Suprapubic skin (tissue), 4 donors: ENCODE measurements around the gene SNX15. TPM values are rescaled to one million over a fixed set of nuclear protein-coding genes. Genes with fewer than 3 reads are reported as not detected.

ENCODE experiments used
- DNase-seq, 2 donors: peaks; one replicate each; pipeline ENCODE4 v3.0.0-alpha.2; 2019; ENCODE audit warnings: low spot score in 2 of 2
- H3K27ac ChIP-seq: fragments of 200-600 bp; sonication (generic); one replicate; pipeline ENCODE4 v1.5.1; 2019
- H3K27me3 ChIP-seq: fragments of 200-600 bp; sonication (generic); one replicate; pipeline ENCODE4 v1.5.1; 2019
- H3K36me3 ChIP-seq: fragments of 200-600 bp; sonication (generic); one replicate; pipeline ENCODE4 v1.5.1; 2019
- H3K4me1 ChIP-seq: fragments of 200-600 bp; sonication (generic); one replicate; pipeline ENCODE4 v1.5.1; 2019
- H3K4me3 ChIP-seq: fragments of 200-600 bp; sonication (generic); one replicate; pipeline ENCODE4 v1.5.1; 2019; ENCODE audit warnings: mild to moderate bottlenecking
- H3K9me3 ChIP-seq: fragments of 200-600 bp; sonication (generic); one replicate; pipeline ENCODE4 v1.5.1; 2019
- CTCF ChIP-seq, 2 donors: fragments of 200-600 bp in 1 of 2; fragments of 450-650 bp in 1 of 2; sonication (generic) in 1 of 2; IDR thresholded peaks; one replicate each; pipeline ENCODE4 v1.5.1; 2016 to 2019; ENCODE audit warnings: antibody characterized with exemption in 2 of 2, mild to moderate bottlenecking in 1 of 2, moderate library complexity in 1 of 2
- EP300 ChIP-seq: sonication (generic); formaldehyde crosslinking; IDR thresholded peaks from one replicate; pipeline ENCODE4 v1.6.1; 2017; ENCODE audit warnings: antibody characterized with exemption
- POLR2A ChIP-seq, 2 donors: fragments of 450-650 bp; IDR thresholded peaks; one replicate each; pipeline ENCODE4 v1.6.1; 2017; ENCODE audit warnings: antibody characterized with exemption in 2 of 2, mild to moderate bottlenecking in 2 of 2, moderate library complexity in 2 of 2
- POLR2AphosphoS5 ChIP-seq, 3 donors: sonication (generic); formaldehyde crosslinking; IDR thresholded peaks; one replicate each; pipeline ENCODE4 v1.6.1; 2017; ENCODE audit warnings: antibody characterized with exemption in 3 of 3
- WGBS: methylation state at CpG from one replicate; pipeline ENCODE4 v1.1.5; 2018; 5-methylcytosine and 5-hydroxymethylcytosine counted together
- total RNA-seq, 4 donors: library from RNA; depleted of rRNA; stranded (reverse); fragments of >200 nt; gene quantifications; one replicate each; pipeline ENCODE4 v1.1.0, GENCODE V29; 2016

The SNX15 gene
- total RNA-seq, 4 donors from 2014 or later: 12.1 to 30.9 (median 24.2) TPM

- no peaks in the 10 kb centered on the region for H3K27me3 ChIP-seq
These were observed 30.8 kb downstream of the SNX15 start for GRCh38 chr11:65058012-65058411.

GRCh38 chr11:65058419-65059054 lies 31.3 kb downstream of the SNX15 start, which contains the start of gene NAALADL1:
Gene NAALADL1 (minus strand): TSS chr11:65058553. CDS start chr11:65058521, 32 bp downstream.
- Histone ChIP-seq H3K4me3 (no peak within 1 kb of the TSS), H3K27me3 (no peaks in the 10 kb centered on the region), H3K27ac (no peak within 1 kb of the TSS), H3K4me1 (no peaks in the 10 kb centered on the region), H3K9me3 (no peaks in the 10 kb centered on the region), H3K36me3 (no peaks in the 10 kb centered on the region)
- no peak for DNase-seq
- WGBS: 91% methylated on average over 4 of the region's 8 CpGs
- no peak for TF ChIP-seq POLR2A (IDR thresholded peaks at IDR 0.05)
- TF ChIP-seq CTCF (IDR thresholded peaks at IDR 0.05): no peak
- TF ChIP-seq EP300: no peak
- TF ChIP-seq POLR2AphosphoS5 (IDR thresholded peaks at IDR 0.05): no peak

More at GRCh38 chr11:65058012-65058411, 30.8 kb downstream of the SNX15 start:
- TF ChIP-seq POLR2AphosphoS5 (IDR thresholded peaks at IDR 0.05): no peak
- no peak for TF ChIP-seq POLR2A (IDR thresholded peaks at IDR 0.05)
- TF ChIP-seq CTCF (IDR thresholded peaks at IDR 0.05): no peak
- no peak for TF ChIP-seq EP300
- no peak overlapping the region for H3K4me3 ChIP-seq
- DNase-seq: no peak
- no peaks in the 10 kb centered on the region for H3K9me3 ChIP-seq
- 80% methylated on average over 1 of the region's 13 CpGs for WGBS
- H3K4me1 ChIP-seq: no peaks in the 10 kb centered on the region
- H3K27ac ChIP-seq: no peak overlapping the region
- H3K36me3 ChIP-seq: no peaks in the 10 kb centered on the region

- Histone ChIP-seq H3K4me1 (no peaks in the 10 kb centered on the region), H3K36me3 (no peaks in the 10 kb centered on the region), H3K27ac (no peak overlapping the region), H3K4me3 (no peak overlapping the region), H3K27me3 (no peaks in the 10 kb centered on the region), H3K9me3 (no peaks in the 10 kb centered on the region)
- no peak for DNase-seq
- TF ChIP-seq CTCF (IDR thresholded peaks at IDR 0.05): no peak
- TF ChIP-seq EP300: no peak
- no peak for TF ChIP-seq POLR2AphosphoS5 (IDR thresholded peaks at IDR 0.05)
- no peak for TF ChIP-seq POLR2A (IDR thresholded peaks at IDR 0.05)
- WGBS: 49% methylated on average over 3 of the region's 3 CpGs
These were observed 32.3 kb downstream of the SNX15 start for GRCh38 chr11:65059523-65059922.

- Histone ChIP-seq H3K4me3 (no peak overlapping the region), H3K27me3 (no peaks in the 10 kb centered on the region), H3K9me3 (no peaks in the 10 kb centered on the region), H3K4me1 (no peaks in the 10 kb centered on the region), H3K27ac (no peak overlapping the region), H3K36me3 (no peaks in the 10 kb centered on the region)
- DNase-seq: no peak
- WGBS: 45% methylated on average over 4 of the region's 10 CpGs
- no peak for TF ChIP-seq POLR2AphosphoS5 (IDR thresholded peaks at IDR 0.05)
- no peak for TF ChIP-seq CTCF (IDR thresholded peaks at IDR 0.05)
- TF ChIP-seq POLR2A (IDR thresholded peaks at IDR 0.05): no peak
- no peak for TF ChIP-seq EP300
These were observed 33.0 kb downstream of the SNX15 start for GRCh38 chr11:65059959-65060824.

GRCh38 chr11:65060913-65061408 lies 33.7 kb downstream of the SNX15 start:
- H3K27ac ChIP-seq: no peak overlapping the region
- 69% methylated on average over 6 of the region's 9 CpGs for WGBS

More at GRCh38 chr11:65060913-65061408, 33.7 kb downstream of the SNX15 start:
- H3K36me3 ChIP-seq: no peaks in the 10 kb centered on the region
- no peak for DNase-seq
- H3K27me3 ChIP-seq: no peaks in the 10 kb centered on the region
- no peaks in the 10 kb centered on the region for H3K4me1 ChIP-seq
- no peak overlapping the region for H3K4me3 ChIP-seq
- H3K9me3 ChIP-seq: no peaks in the 10 kb centered on the region
- TF ChIP-seq EP300 (no peak), POLR2AphosphoS5 (IDR thresholded peaks at IDR 0.05) (no peak)
